ENCODE results near the gene CRYGS.

Gene CRYGS

DNA sequence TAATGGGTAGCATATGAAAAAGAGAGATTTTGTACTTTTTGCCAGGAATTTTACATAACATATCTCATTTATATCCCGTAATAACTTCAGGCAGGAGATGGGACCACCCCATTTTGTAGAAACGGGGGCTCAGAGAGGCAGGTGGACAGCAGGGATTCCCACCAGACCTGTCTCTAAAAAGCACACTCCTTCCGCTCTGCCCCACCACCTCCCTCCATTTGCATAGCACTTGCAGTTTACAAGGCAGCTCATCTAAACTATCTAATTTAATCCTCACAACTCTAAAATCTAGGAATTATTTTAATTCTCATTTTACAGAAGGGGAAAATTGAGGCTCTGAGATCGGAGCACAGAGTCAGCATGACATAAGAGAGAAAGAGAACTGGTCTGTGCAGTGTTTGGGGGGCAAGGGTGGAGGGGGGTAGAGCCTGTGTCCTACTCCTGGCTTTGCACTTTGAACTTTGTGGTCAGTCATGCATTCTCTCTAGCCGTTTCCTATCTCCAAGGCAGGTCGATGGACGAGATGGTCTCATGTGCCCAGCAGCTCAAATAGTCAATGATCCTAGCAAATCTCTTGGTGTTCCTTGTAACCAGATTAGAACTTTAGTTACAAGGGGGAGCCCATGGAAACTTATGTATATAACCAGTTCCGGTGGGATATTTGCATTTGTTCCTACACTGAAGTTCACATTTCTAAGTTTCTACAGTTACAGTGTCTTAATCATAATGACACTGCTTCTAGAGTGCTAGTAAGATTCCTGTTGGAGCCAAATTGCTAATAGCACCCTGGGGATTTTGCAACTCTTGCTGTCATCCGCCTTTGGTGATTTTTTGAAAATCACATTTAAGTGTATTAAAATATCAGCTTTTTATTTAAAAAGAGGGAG, 18.6 kb downstream of the CRYGS start:
- DNase-seq (ENCODE audit: low read depth) = peak; percentile 36
- H3K4me3 ChIP-seq (ENCODE audit: low read depth, low read length) = peak overlapping the region; percentile 23
- TF ChIP-seq, protein P1, sequence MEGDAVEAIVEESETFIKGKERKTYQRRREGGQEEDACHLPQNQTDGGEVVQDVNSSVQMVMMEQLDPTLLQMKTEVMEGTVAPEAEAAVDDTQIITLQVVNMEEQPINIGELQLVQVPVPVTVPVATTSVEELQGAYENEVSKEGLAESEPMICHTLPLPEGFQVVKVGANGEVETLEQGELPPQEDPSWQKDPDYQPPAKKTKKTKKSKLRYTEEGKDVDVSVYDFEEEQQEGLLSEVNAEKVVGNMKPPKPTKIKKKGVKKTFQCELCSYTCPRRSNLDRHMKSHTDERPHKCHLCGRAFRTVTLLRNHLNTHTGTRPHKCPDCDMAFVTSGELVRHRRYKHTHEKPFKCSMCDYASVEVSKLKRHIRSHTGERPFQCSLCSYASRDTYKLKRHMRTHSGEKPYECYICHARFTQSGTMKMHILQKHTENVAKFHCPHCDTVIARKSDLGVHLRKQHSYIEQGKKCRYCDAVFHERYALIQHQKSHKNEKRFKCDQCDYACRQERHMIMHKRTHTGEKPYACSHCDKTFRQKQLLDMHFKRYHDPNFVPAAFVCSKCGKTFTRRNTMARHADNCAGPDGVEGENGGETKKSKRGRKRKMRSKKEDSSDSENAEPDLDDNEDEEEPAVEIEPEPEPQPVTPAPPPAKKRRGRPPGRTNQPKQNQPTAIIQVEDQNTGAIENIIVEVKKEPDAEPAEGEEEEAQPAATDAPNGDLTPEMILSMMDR (IDR thresholded peaks at IDR 0.05; ENCODE audit: insufficient read depth, low read depth, low read length, missing control alignments) = no peak

DNA sequence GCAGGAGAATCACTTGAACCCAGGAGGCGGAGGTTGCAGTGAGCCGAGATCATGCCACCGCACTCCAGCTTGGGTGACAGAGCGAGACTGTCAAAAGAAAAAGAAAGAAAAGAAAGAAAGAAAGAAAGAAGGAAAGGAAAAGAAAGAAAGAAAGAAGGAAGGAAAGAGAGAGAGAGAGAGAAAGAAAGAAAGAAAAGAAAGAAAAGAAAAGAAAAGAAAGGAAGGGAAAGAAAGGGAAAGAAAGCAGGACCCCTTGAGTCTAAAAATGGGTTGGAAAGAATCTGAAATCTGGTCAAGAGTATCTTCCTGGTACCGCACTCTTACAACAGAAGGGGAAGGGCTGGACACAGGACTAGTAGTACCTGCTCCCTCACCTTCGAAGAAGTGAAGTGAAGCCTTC, 19.6 kb downstream of the CRYGS start:
- DNase-seq (ENCODE audit: low read depth) = no peak
- no peak overlapping the region for H3K4me3 ChIP-seq (ENCODE audit: low read depth, low read length)
- TF ChIP-seq, protein P1 (IDR thresholded peaks at IDR 0.05; ENCODE audit: insufficient read depth, low read depth, low read length, missing control alignments) = no peak

DNA sequence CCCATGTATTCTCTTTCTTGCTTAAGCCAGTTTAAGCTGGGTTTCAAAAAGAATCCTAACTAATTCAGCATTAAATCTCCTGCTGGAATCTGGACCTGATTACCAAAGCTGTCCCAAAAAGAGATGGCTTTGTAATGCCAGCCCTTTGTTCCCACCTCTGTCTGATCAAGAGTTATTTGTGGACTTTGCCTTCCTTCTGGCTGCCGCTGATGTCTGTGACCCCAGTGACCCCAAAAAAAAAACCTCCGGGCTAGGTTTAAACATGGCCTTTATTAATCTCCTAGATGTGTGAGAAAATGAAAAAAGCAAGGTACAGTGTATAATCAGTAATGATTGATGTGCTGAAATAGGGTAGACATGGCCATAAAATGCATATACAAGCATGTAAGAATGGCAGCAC, 20.7 kb downstream of the CRYGS start:
- no peak for DNase-seq (ENCODE audit: low read depth)
- no peak overlapping the region for H3K4me3 ChIP-seq (ENCODE audit: low read depth, low read length)
- TF ChIP-seq, protein P1 (IDR thresholded peaks at IDR 0.05; ENCODE audit: insufficient read depth, low read depth, low read length, missing control alignments) = no peak

DNA sequence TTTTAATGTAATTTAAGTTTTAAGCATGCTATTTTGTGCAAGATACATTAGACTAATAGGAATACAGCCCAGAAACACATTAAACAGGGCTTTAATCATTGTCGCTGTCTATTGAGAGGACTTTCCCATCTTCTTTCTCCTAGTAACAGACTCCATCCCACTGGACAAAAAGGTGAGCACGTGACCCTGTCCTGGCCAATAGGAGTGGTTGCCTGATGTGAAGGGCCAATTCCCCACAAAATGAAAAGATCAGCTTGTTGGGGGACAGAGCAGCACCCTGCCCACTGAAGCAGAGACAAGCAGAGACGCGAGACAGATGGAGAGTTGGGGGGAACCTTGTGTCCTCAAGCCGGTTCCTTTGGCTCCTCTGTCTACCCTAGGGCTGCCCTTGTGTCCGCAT, 21.2 kb downstream of the CRYGS start:
- no peak for DNase-seq (ENCODE audit: low read depth)
- H3K4me3 ChIP-seq (ENCODE audit: low read depth, low read length) = no peak overlapping the region
- TF ChIP-seq, protein P1 (IDR thresholded peaks at IDR 0.05; ENCODE audit: insufficient read depth, low read depth, low read length, missing control alignments) = no peak

DNA sequence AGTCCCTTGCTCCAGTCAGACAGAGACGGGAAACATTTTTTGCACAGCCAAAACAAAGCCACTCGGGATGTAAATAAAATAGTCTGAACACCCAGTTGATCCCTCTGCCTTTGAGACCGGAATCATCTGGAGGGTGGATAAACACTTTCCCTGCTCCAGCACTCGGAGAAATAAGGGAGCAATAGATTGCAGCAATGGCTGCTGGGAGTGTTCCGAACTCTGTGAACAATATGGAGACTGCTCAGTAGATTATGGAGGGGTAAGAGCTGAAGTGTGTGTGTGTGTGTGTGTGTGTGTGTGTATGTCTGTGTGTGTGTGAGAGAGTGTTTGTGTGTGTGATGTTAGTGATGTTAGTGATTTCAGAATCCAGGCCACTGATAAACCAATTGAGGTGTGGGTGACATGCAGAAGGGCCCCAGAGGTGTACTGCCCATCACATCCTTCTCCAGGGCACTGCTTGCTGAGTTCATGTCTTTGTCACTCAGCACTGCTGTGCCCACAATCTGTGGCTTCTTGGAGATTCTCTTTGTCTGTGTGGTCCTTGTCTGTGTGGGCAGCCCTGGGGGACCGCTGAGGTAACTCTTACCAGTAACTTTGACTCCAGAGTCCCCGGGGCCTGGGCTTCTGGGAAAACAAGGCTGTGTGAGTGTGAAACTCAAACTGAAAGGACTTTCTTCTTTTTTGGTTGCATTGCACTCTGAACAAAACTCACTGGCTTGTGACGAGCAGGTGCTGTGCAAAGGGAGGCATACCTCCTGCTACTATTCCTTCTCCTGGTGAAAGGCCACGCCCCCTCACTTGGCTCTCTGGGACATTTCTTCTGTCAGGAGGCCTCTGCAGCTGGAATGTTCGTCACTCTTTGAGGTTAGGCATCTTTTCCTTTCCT, 23.0 kb downstream of the CRYGS start:
- DNase-seq (ENCODE audit: low read depth) = peak; percentile 79
- H3K4me3 ChIP-seq (ENCODE audit: low read depth, low read length) = peak overlapping the region; percentile 19
- TF ChIP-seq, protein P1 (IDR thresholded peaks at IDR 0.05; ENCODE audit: insufficient read depth, low read depth, low read length, missing control alignments) = no peak

DNA sequence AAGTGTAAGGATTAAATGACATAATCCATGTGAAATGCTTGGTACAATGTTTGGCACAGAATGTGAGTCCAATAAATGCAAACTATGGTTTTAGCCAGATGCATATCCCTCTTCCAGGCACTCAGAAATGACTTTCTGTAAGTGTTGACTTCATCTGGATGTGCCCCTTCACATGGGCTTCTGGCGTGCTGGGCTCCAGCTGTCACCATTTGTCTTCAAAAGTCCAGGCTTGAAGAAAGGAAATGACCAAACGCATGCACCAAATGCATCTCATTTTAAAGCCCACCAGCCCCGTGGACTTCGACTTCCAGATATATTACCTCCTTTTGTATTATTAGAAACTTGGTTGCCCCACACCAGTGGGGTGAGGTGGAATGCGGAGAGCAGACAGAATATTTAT, 23.7 kb downstream of the CRYGS start:
- H3K4me3 ChIP-seq (ENCODE audit: low read depth, low read length) = no peak overlapping the region
- DNase-seq (ENCODE audit: low read depth) = no peak
- TF ChIP-seq, protein P1 (IDR thresholded peaks at IDR 0.05; ENCODE audit: insufficient read depth, low read depth, low read length, missing control alignments) = no peak

Data from GM12865 (cell line).